GM18499 (cell line): Measurements from ENCODE around the gene SYN1.

ENCODE experiments used
- ATAC-seq: cut with Tn5 transposase; IDR thresholded peaks from one replicate; pipeline ENCODE4 v1.9.1; 2021; ENCODE audit warnings: moderate number of reproducible peaks; ENCODE audit not compliant: insufficient read depth, unreplicated experiment

Gene SYN1

GRCh38 chrX:47540754-47541538 lies 78.7 kb downstream of the SYN1 start:
- ATAC-seq: no peak

GRCh38 chrX:47539860-47540259 lies 79.8 kb downstream of the SYN1 start:
- no peak for ATAC-seq

GRCh38 chrX:47530049-47530448 lies 89.6 kb downstream of the SYN1 start:
- ATAC-seq: no peak

- no peak for ATAC-seq
Observed at GRCh38 chrX:47529548-47529947, 90.1 kb downstream of the SYN1 start.

GRCh38 chrX:47523713-47524166 lies 95.9 kb downstream of the SYN1 start:
- no peak for ATAC-seq

GRCh38 chrX:47523297-47523696 lies 96.4 kb downstream of the SYN1 start:
- ATAC-seq: no peak
